PC-3 (cell line): Measurements from ENCODE around the gene NBPF1. TPM values are rescaled to one million over a fixed set of nuclear protein-coding genes. Genes with fewer than 3 reads are reported as not detected.

Source experiments
- ATAC-seq: fragments of 200-7000 bp; cut with Tn5 transposase; 2 replicates; pipeline ENCODE4 v1.9.1; 2020; ENCODE audit warnings: mild to moderate bottlenecking, moderate library complexity
- BruUV-seq: library from RNA; stranded (reverse); fragments of 400-500 nt; replicated peaks from 2 replicates; lab custom pipeline; 2021; lab: Mats Ljungman, UMichigan
- CTCF ChIA-PET: fragments of 300-600 bp; sonication (Branson Sonifier 250); formaldehyde crosslinking; loops from one replicate; lab custom pipeline; 2022; ENCODE audit warnings: antibody characterized with exemption; lab: Charles Lee
- POLR2A ChIA-PET: fragments of 300-600 bp; sonication (Branson Sonifier 250); formaldehyde crosslinking; loops from one replicate; lab custom pipeline; 2022; ENCODE audit warnings: antibody characterized with exemption; ENCODE audit not compliant: unreplicated experiment; lab: Charles Lee
- DNase-seq: peaks from one replicate; pipeline ENCODE4 v3.0.0-alpha.2; 2015
- H2AFZ ChIP-seq: fragments of 300-600 bp; sonication (generic); 2 replicates; pipeline ENCODE4 v1.6.0; 2016; ENCODE audit warnings: antibody characterized with exemption, low read length
- H3F3A ChIP-seq: fragments of 300-600 bp; sonication (generic); one replicate; pipeline ENCODE4 v1.6.0; 2017; ENCODE audit warnings: antibody characterized with exemption, low read length, control low read depth, mild to moderate bottlenecking; ENCODE audit not compliant: unreplicated experiment
- H3K27ac ChIP-seq: fragments of 300-600 bp; sonication (generic); 2 replicates; pipeline ENCODE4 v1.5.1; 2016; ENCODE audit warnings: mild to moderate bottlenecking, low read length
- H3K27me3 ChIP-seq: fragments of 300-600 bp; sonication (generic); 2 replicates; pipeline ENCODE4 v1.6.1; 2016; ENCODE audit warnings: low read length, mixed read lengths
- H3K36me3 ChIP-seq: fragments of 300-600 bp; sonication (generic); 2 replicates; pipeline ENCODE4 v1.6.1; 2016; ENCODE audit warnings: low read depth, mixed run types, low read length, mixed read lengths
- H3K4me1 ChIP-seq: fragments of 300-600 bp; sonication (generic); 2 replicates; pipeline ENCODE4 v1.5.1; 2016; ENCODE audit warnings: low read length; ENCODE audit not compliant: insufficient read depth
- H3K4me2 ChIP-seq: fragments of 300-600 bp; sonication (generic); 2 replicates; pipeline ENCODE4 v1.6.0; 2016; ENCODE audit warnings: low read length
- H3K4me3 ChIP-seq: fragments of 300-600 bp; sonication (generic); 2 replicates; pipeline ENCODE4 v1.5.1; 2016; ENCODE audit warnings: mild to moderate bottlenecking, low read length, mixed read lengths
- H3K79me2 ChIP-seq: fragments of 300-600 bp; sonication (generic); 2 replicates; pipeline ENCODE4 v1.6.1; 2017; ENCODE audit warnings: low read length, mixed read lengths
- H3K9ac ChIP-seq: fragments of 300-600 bp; sonication (generic); 2 replicates; pipeline ENCODE4 v1.6.0; 2016; ENCODE audit warnings: mild to moderate bottlenecking, low read length
- H3K9me2 ChIP-seq: fragments of 300-600 bp; sonication (generic); replicated peaks from 2 replicates; pipeline ENCODE4 v1.6.1; 2016; ENCODE audit warnings: mixed run types, low read length, mixed read lengths
- H3K9me3 ChIP-seq: fragments of 300-600 bp; sonication (generic); 2 replicates; pipeline ENCODE4 v1.6.1; 2016; ENCODE audit warnings: low read length, mixed read lengths
- H4K20me1 ChIP-seq: fragments of 300-600 bp; sonication (generic); 2 replicates; pipeline ENCODE4 v1.6.1; 2016; ENCODE audit warnings: low read length, mixed read lengths
- CTCF ChIP-seq: fragments of 300-600 bp; sonication (generic); conservative IDR thresholded peaks from 2 replicates; pipeline ENCODE4 v1.5.1; 2017; ENCODE audit warnings: antibody characterized with exemption, low read depth, mild to moderate bottlenecking, low read length
- EZH2 ChIP-seq: fragments of 300-600 bp; sonication (generic); IDR thresholded peaks from one replicate; pipeline ENCODE4 v1.6.1; 2017; ENCODE audit warnings: antibody characterized with exemption, mild to moderate bottlenecking, low read length; ENCODE audit not compliant: unreplicated experiment
- EZH2phosphoT487 ChIP-seq: fragments of 300-600 bp; sonication (generic); IDR thresholded peaks from 2 replicates; pipeline ENCODE4 v1.6.1; 2018; ENCODE audit warnings: mild to moderate bottlenecking, antibody characterized with exemption, low read length, borderline replicate concordance
- intact Hi-C: fragments of 100-400 bp; cut with micrococcal nuclease; formaldehyde crosslinking; loops from 2 replicates; pipeline ENCODE4 v1.9.0; 2023
- total RNA-seq: library from RNA; depleted of rRNA; stranded (reverse); fragments of >200 nt; gene quantifications from 2 replicates; pipeline ENCODE4 v1.2.3, GENCODE V29; 2014

The NBPF1 gene
- total RNA-seq, 1 experiment from 2014 or later, result 57.2 TPM

GRCh38 chr1:16617114-16617631 is 3.8 kb upstream of the NBPF1 start:
- ATAC-seq (no peak), DNase-seq (no peak)
- Histone ChIP-seq H3K27me3 (no peaks in the 10 kb centered on the region), H3K9ac (no peak overlapping the region), H3F3A (no peaks in the 10 kb centered on the region), H3K4me3 (no peak overlapping the region), H3K27ac (no peak overlapping the region), H3K9me3 (no peaks in the 10 kb centered on the region), H2AFZ (no peak overlapping the region), H4K20me1 (no peaks in the 10 kb centered on the region), H3K79me2 (peaks cover 12% of the 10 kb centered on the region), H3K4me2 (no peak overlapping the region), H3K36me3 (peaks cover 5% of the 10 kb centered on the region; the same call in 1 of the 2 replicates), H3K4me1 (peaks cover 19% of the 10 kb centered on the region), H3K9me2 (no peaks in the 10 kb centered on the region)
- CTCF ChIA-PET, result no interaction called here
- BruUV-seq, result no TSS peak
- TF ChIP-seq EZH2 (no peak), CTCF (no peak), EZH2phosphoT487 (no peak)
- POLR2A ChIA-PET, result no interaction called here
- intact Hi-C loops, result no loop called here

GRCh38 chr1:16615253-16616252 is 2.2 kb upstream of the NBPF1 start:
- peaks cover 5% of the 10 kb centered on the region; the same call in 1 of the 2 replicates for H3K36me3 ChIP-seq
- no peak overlapping the region for H2AFZ ChIP-seq
- BruUV-seq, result no TSS peak
- CTCF ChIA-PET, result no interaction called here
- TF ChIP-seq EZH2, result no peak
- no peak for TF ChIP-seq CTCF
- H3K9me3 ChIP-seq, result no peaks in the 10 kb centered on the region
- intact Hi-C loops, result no loop called here
- no peak overlapping the region for H3K9ac ChIP-seq
- no peak overlapping the region for H3K4me3 ChIP-seq
- H3F3A ChIP-seq, result no peaks in the 10 kb centered on the region
- no peaks in the 10 kb centered on the region for H3K9me2 ChIP-seq
- POLR2A ChIA-PET, result no interaction called here
- H3K4me1 ChIP-seq, result peaks cover 21% of the 10 kb centered on the region
- H3K79me2 ChIP-seq, result peaks cover 28% of the 10 kb centered on the region
- no peak overlapping the region for H3K27ac ChIP-seq
- ATAC-seq (no peak), DNase-seq (no peak)
- H3K4me2 ChIP-seq, result no peak overlapping the region
- H3K27me3 ChIP-seq, result no peaks in the 10 kb centered on the region
- H4K20me1 ChIP-seq, result no peaks in the 10 kb centered on the region
